Fibroblast of upper back skin (primary cell): ENCODE data around the gene GLG1.
A peak's percentile ranks its signal among the peaks of the same experiment; 100 is the strongest.
"Not testable (repeated sequence)": the region's sequence is repeated elsewhere in the genome, so short reads cannot be mapped to it uniquely, and the experiment has no call there.

Experiments
- DNase-seq: peaks from one replicate; pipeline ENCODE4 v3.0.0-alpha.2; 2013

Gene GLG1

DNA sequence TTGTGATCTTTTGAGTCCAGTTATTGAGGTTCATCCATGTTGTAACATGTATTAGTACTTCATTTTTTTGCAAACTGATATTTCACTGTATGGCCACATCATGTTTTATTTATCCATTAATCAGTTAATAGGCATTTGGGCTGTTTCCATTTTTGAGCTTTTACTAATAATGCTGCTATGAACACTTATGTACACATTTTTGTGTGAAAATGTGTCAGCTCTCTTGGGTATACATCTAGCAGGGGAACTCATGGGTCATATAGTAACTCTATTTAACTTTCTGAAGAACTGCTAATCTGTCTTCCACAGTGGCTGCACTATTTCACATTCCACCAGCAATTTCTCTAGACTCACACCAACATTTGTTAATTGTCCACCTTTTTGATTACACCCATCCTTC is 82.0 kb downstream of the GLG1 start:
- DNase-seq, result no peak

DNA sequence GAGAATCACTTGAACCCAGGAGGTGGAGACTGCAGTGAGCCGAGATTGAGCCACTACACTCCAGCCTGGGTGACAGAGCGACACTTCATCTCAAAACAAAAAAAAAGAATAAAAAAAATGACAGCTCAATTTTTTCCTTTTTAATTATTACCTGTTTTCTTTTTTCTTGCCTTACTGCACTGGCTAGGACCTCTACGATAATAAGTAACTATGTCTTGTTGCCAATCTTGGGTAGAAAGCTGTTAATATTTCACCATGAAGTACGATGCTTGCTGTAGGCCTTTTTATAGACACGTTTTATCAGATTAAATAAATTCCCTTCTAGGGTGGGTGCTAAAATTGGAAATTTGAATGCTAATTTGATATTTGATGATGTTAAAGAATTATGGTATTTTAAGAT is 82.8 kb downstream of the GLG1 start:
- no peak for DNase-seq

DNA sequence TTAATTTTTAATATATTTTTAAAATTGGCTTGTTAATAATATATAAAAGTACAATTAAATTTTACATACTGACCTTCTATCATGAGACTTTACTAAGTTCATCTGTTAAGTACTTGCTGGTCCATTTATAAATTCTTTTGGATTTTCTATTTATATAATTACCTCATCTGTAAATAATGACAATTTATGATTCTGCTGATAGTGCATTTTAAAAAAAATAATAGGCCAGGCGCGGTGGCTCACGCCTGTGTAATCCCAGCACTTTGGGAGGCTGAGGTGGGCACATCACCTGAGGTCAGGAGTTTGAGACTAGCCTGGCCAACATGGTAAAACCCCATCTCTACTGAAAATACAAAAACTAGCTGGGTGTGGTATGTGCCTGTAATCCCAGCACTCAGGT is 83.2 kb downstream of the GLG1 start:
- DNase-seq, result not testable (repeated sequence)

DNA sequence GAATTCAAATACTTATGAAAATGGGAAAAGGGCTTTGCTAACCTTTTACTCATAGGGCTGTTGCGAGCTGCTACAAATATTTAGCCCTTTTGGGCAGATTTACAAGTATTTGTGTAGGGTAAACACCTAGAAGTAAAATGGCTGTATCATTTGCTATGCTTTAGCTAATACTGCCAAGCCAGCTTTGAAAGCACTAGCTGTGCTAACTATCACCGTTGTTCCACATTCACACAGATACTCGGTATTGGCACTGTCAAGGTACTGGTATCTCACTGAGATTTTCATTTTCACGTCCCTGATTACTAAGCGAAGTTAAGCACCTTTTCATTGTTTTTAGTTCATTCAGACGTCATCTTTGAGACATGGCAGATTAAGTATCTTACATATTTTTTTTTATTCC is 84.8 kb downstream of the GLG1 start:
- no peak for DNase-seq

DNA sequence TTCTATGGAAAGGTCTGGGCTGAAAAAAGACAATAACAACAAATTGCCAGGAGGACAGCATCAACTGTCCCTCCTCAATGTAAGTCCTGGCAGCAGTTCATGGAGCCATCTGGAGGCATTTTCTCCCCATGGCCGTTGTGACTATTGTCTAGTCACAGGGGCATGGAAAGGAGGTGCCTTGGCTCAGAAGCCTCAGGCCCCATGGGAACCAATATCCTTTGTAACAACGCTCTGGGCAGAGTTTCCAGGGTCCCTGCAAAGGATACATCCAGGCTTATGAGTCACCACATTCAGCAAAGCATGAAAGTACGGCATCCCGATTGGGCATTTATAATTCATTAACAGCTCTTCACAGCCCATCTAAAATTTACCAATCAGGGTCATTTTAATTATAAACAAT is 85.2 kb downstream of the GLG1 start:
- DNase-seq, result peak; percentile 31

DNA sequence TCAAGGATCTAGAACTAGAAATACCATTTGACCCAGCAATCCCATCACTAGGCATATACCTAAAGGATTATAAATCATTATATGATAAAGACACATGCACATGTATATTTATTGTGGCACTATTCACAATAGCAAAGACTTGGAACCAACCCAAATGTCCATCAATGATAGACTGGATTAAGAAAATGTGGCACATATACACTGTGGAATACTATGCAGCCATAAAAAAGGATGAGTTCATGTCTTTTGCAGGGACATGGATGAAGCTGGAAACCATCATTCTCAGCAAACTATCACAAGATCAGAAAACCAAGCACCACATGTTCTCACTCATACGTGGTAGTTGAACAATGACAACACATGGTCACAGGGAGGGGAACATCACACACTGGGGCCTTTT is 88.0 kb downstream of the GLG1 start:
- not testable (repeated sequence) for DNase-seq

DNA sequence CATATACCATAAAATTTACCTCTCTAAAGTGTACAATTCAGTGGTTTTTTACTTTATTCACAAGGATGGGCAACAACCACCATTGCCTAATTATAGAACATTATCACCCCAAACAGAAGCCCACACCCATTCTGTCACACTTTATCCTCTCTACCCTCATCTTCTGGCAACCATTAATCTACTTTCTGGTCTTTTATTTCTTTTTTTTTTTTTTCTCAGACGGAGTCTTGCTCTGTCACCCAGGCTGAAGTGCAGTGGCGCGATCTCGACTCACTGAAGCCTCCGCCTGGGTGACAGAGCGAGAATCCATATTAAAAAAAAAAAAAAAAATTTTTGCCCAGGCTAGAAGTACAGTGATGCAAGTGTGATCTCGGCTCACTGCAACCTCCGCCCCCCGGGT is 95.0 kb downstream of the GLG1 start:
- no peak for DNase-seq

DNA sequence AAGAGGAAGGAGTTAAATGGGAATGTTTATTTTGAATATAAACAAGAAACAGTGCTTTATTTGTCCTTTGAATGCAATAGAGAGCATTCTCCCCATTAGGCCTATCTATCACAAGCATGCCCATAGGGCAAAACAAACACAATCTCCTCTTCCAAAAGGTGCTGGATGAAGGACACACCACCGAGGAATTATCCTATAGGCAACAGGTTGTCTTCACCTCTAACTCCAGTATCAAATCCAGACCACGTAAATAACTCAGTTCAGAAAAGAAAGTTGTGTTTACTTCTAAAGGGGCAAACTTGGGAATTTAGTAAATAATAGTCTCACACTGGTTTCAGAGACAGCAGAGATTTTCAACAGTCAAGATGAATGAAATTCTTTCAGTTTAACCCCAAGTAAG is 101.9 kb downstream of the GLG1 start:
- no peak for DNase-seq

DNA sequence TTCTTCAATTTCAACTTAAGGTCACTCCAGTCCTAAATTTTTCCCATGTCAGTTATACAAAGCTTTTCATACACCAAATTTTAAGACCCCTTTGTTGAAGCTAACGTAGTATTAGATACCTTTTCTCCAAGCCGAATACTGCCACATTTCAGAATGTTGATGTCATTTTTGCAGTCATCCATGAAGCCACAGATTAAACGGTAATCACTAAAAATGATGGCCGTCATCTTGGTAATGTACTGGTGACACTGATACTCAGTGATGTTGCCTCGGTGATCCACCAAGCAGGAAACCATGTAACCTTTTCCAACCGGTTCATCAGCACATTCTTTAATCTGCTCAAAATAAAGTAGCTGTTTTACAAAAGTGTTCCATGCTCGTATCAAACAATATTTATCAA is 103.5 kb downstream of the GLG1 start:
- DNase-seq, result no peak

DNA sequence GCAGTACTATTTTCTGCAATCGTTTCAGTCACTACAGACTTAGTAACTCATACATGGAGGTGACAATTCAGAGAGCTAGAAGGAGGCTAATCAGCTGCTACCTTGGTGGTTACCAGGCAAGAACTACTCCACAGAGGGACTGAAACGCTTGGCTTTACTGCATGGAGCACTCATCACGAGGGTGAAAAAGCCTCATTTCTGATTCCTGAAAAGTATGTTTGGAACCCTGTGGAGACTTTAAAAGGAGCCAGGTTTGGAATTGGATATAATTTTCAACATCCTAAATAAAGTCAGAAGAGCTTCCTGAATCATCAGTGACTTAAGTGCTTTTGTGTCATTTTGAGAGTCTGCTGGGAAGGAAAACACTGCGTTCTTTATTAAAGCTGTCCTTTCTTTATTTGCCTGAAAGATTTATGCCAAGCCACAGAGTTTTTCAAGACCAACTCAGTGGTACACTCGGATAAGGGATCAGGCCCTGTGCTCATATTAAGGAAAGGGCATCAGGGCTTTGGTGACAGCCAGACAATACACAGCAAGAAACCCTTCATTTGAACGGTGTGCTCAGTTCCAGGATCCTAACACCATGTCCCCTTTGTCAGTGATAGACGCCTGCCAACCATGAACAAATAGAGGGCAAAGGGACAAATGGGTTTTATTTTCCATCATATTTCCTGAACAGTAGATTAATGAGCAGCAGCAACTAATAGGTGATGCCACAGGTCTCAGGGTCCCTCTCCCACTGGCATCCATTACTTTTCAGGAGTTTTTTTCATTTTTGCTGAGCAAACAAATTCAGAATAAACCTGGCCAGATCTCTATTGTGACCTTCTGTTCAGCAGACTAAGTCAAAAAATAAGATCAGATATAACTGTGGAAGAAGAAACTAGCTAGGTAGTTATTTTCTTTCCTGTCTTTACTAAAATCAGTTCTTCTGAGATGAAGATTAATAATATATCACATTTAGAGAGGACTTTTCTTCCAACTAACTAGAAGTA is 105.1 kb downstream of the GLG1 start:
- DNase-seq, result no peak

DNA sequence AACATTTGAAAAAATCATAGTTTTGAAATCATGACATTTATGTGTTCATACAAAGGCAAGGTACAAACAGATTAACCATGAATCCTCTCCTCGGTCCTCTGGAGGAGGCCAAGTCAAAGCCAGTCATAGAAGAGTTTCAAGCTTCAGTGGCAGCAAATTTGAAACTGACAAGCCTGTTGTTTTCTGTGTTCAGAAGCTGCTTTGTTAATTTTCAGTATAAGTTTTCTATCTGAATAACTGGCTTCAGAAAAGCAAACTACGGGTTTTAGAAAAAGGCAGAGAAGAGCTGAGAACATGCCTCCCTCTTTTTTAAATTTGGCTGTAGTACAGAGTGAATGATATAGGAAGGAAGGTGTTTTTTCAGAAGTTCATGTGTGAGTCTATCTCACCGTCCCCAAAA is 106.0 kb downstream of the GLG1 start:
- no peak for DNase-seq

DNA sequence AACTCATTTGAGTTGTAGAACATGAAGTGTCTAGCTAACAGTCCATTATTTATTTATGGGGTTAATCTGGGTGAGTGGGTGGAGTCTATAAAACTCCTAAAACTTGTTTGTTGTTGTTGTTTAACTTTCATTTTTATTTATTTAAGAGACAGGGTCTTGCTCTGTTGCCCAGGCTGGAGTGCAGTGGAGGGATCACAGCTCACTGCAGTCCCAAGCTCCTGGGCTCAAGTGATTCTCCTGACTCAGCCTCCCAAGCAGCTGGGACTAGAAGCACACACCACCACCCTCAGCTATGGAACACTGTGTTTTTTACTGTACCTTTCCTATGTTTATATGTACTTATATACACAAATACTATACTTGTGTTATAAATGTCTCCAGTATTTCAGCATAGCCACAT is 107.8 kb downstream of the GLG1 start:
- DNase-seq, result no peak

DNA sequence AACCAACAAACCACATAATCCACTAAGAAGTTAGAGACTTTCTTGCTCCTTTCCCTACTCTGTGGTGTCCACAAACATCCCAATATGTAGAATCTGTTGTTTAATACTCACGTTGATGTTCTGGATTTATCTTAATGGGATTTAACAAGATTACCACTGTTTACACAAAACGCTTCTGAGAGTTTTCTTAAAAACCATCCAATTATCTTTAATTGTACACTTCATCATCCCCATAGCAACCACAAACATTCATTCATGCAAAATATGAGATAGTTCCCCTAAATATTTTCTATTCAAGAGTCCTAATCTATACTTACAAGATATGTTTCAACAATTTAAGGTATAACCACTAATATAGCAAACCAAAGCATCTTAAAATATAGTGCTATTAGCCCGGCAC is 109.2 kb downstream of the GLG1 start:
- DNase-seq, result no peak

DNA sequence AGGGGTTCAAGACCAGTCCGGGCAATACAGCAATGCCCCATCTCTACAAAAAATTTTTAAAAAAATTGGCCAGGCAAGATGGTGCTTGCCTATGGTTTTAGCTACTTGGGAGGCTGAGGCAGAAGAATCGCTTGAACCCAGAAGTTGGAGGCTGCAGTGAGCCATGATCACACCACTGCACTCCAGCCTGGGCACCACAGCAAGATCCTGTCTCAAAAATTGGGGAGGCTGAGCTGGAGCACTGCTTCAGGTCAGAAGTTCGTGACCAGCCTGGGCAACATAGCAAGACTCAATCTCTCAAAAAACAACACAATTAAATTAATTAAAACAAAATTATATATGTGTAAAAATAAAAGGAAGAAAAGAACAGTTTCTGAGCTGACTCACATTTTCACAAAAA is 110.9 kb downstream of the GLG1 start:
- DNase-seq, result no peak

DNA sequence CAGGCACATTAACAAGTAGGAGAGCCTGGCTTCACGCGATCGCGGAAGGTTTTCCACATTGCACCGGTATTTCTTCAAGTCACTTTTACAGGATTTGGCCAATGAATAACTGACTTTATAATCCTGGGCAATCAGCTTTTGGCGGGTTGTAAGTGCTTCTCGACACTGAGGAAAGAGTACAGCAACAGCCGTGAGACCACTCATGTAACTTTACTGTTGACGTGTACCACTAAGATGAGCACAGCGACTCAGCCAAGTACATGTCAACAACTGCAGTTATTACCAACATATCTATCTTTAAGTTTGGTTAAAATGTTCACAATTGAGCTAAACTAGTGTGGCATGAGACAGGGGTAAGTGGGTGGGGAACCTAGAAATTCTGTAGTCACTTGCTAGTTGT is 113.9 kb downstream of the GLG1 start:
- DNase-seq, result no peak

DNA sequence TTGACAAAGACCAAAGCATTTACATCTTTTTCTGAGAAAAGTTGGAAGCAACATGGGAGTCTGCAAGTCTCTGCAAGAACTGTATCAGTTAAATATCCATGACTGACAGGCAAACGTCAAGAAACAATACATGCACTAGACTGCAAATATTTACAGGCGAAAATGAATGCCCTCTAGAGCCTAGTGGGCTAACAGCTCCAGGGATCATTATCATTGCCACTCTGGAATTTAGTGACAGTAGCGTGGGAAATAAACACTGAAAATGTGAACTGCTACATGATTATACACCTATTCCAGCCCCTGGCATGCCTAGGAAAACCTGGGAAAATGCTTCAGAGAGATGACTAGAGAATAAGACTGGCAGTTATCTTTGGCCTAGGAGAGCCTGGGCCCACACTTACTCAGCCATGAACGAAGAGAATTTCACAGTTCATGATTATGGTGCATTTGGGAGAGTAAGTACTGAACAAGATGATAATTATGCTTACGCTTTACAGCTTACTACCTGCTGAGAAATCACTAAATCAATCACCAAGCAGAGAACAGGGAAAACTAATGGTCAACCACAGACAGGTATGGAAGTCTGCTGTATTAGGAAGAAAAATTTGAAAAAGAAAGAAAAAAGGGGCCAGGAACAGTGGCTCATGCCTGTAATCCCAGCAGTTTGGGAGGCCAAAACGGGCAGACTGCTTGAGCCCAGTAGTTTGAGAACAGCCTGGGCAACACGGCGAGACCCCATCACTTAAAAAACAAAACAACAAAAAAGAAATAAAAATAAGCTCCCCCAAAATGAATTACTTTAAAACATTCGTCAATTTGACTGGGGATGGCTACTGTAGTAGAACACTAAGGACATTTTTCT is 119.0 kb downstream of the GLG1 start:
- DNase-seq, result no peak

DNA sequence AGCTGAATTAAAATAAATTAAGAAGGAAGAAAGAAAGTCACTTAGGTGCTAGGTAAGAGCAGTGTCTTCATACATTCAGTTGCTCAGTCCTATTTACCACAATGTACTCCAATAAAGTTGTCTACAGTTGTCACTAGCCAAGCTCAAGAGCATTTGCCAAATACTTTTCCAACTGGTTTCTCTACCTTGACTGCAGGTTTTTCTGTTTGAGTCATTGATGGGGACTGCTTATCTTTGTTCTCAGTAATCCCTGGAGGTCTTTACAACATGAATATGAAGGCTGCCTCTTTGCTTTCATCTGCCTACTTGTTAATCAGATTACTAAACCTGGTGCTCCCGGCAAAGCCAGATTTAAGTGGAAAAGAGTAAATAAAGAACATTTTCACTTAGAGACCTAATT is 121.0 kb downstream of the GLG1 start:
- no peak for DNase-seq

DNA sequence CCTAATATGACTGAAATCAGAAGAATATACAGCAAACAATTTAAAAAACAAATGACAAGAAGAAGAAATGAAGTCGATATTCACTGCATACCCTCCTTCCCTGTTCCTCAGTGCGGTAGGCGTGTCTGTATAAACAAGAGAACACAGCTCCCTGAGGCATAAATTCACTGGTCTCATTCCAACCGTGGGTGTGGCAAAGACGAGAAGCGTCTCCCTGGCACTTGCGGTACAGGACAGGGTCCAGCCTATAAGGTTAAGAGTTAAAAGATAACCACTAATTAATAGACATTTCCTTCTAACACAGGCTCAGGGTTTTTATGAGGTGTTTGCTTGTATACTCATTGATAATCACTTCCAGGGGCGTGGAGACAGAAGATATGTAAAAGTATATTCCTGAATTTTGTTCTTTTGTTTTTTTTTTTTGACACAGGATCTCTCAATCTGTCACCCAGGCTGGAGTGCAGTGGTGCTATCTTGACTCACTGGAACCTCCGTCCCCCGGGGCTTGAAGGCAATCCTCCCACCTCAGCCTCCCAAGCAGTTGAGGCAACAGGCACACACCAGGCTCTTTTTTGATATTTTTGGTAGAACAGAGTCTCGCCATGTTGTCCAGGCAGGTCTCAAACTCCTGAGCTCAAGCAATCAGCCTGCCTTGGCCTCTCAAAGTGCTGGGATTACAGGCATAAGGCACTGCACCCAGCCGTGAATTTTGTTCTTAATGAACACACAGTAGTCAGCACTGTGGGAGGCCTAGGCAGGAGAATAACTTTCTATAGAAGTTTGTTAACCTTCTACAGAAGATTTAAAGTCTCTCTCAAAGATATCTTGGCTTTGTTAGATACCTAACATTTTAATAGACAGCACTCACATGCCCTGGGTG is 126.5 kb downstream of the GLG1 start:
- peak; percentile 9 for DNase-seq

DNA sequence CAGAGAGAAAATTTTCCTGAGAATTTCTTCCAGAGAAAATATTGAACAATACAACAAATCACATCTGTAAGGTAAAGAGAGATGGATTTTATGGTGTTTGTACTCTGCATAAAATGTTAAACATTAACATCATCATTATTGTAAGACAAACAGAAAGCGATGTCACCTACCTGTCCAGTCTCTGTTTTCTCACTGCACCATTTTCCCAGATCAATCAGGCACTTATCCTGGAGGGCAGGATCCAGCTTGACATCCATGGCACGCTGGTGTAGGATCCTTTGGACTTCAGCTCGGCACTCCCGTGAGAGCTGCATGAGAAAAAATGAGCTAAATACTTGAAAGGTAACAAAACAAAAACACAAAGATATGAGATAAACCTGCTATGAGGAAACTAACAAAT is 129.7 kb downstream of the GLG1 start:
- DNase-seq, result no peak

DNA sequence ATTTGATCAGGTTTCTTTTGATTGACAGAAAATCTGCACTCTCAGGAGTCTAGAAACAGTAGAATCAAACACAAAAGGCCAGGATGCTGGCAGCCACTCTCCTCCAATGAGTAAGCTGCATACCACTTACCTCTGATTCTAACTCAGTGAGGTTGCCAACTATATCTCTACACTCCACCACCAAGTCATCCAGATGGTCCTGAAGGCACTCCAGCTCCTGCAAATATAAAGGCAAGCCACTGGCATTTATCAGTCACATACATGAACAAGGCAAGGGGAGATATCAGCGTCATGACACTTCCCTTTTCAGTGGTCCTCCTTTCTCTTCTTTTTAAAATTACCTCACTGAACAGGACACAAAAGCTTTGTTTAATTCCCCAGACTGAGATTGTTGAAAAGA is 132.5 kb downstream of the GLG1 start:
- no peak for DNase-seq

DNA sequence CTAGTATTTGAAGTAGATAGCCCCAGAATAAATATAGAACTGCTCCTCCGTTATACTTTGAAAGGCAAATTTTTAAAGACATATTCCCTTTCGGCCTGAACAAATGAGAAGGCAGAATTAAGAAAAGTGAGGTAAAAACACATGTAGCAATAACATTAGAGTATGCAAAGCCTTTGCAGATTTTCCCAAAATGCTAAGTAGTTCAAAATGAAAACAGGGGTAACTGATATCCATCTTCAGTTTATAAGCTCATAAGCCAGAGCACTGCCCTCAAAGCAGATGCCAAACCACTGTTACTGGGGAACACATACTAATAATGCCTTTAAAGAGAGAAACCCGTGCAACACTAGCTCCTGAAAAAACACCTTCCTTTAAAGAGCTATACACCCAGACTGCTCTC is 134.4 kb downstream of the GLG1 start:
- no peak for DNase-seq

DNA sequence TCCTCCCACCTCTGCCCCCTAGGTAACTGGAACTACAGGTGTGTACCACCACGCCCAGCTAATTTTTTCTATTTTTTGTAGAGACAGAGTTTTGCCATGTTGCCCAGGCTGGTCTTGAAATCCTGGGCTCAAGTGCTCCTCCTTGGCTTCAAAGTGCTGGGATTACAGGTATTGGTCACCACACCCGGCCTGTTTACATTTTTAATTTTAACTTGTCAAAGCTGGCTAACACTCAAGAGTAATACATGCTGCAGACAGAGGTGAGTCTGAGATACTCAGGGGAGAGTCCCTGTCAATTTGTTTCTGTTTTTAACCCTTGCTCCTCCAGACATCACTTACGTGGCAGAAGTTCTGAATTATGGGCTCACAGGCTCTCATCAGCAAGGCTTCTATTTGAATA is 134.9 kb downstream of the GLG1 start:
- no peak for DNase-seq

DNA sequence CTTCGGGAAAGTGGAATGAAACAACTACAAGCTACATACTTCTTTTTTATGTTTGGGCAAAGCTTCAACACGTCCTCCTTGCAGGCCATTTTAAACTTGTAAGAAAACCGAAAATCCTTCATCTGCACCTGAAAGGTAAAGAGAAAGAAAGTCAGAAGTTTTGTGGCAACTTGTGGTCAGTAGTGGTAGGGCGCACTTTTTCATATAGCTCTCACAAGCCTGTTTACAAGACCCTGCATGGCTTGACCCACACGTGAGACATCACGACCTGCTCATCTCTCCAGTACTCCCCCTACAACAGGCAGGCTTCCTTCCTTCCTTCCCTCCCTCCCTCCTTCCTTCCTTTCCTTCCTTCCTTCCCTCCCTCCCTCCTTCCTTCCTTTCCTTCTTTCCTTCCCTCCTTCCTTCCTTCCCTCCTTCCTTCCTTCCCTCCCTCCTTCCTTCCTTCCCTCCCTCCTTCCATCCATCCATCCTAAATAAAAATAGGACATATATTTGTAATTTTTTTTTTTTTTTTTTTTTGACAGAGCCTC is 136.9 kb downstream of the GLG1 start:
- no peak for DNase-seq
